ENCODE data around the gene LRRC45.

The LRRC45 gene

GRCh38 chr17:82053556-82054263 lies 30.6 kb downstream of the LRRC45 start:
- DNase-seq, result no peak

GRCh38 chr17:82054351-82055022 lies 31.4 kb downstream of the LRRC45 start:
- no peak for DNase-seq

GRCh38 chr17:82055023-82055964 lies 32.2 kb downstream of the LRRC45 start:
- DNase-seq, result no peak

DNA sequence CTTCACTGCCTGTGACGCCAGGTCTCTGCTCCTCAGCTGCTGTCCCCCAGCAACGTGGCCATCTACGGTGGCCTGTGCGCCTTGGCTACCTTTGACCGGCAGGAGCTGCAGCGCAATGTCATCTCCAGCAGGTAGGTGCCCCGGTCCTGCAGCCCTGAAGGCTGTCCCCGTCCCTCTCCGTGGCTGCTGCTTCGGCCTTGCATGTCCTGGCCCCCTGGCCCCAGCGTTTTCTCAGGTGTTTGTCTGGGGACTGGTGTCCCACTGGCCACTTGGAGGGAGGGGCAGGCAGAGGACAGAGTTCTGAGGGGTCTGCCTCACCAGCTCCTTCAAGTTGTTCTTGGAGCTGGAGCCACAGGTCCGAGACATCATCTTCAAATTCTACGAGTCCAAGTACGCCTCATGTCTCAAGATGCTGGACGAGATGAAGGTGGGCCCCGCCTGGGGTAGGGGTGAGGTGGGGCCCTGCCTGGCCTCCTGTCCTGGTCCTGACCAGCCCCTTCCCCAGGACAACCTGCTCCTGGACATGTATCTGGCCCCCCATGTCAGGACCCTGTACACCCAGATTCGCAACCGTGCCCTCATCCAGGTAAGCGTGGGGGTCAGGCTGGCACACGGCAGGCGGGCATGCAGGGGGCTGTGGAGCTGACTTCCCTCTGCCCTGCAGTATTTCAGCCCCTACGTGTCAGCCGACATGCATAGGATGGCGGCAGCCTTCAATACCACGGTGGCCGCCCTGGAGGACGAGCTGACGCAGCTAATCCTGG lies 33.0 kb downstream of the LRRC45 start:
- no peak for DNase-seq

GRCh38 chr17:82056729-82057621 lies 33.9 kb downstream of the LRRC45 start:
- DNase-seq, result no peak

DNA sequence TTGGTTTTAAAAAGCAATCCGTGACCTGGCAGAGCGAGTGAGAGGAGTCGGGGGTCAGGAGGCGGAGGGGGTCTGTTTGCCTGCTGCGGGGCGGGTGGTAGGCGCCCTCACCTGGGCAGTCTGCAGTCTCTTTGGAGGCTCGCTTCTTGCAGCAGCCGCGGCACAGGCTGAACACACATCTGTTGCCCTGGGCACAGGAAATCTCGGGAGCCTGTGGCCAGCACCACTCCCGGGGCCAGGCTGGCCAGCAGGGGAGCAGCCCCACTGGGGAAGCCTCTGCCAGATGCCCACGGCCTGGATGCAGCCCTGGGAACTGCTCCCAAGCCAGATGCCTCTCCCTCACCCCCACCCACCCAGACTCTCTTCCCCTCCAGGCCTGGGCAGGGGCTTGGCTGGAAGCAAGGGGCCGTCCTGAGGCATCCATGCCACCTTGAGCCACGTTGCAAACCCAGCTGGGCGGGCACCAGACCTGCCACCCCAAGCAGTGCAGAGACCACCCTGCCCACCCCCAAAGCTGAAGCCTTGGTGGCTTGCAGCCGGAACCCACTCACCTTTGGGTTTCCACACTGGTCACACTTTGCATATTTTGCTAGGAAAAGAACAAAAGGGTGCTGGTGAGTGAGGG lies 35.2 kb downstream of the LRRC45 start:
- no peak for DNase-seq

DNA sequence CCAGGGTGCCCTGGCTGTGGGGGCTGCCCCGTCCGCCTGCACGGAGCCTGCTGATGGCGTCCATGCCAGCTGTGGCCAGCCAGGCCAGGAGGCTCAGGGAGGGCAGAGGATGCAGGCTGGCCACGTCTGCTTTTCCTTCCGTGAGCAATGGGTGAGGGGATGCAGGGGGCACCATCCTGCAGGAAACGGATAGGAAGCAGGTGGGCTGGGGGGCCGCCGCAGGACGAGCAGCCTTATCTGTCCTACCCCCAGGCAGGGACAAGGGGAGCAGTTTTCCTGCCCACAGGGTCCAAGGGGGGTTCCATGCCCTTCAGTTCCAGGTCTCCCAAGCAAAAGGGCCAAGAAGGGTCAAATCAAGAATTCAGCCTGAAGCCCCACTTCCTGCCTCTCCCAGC lies 35.7 kb downstream of the LRRC45 start:
- DNase-seq, result no peak

GRCh38 chr17:82059272-82060000 lies 36.3 kb downstream of the LRRC45 start:
- DNase-seq, result no peak

DNA sequence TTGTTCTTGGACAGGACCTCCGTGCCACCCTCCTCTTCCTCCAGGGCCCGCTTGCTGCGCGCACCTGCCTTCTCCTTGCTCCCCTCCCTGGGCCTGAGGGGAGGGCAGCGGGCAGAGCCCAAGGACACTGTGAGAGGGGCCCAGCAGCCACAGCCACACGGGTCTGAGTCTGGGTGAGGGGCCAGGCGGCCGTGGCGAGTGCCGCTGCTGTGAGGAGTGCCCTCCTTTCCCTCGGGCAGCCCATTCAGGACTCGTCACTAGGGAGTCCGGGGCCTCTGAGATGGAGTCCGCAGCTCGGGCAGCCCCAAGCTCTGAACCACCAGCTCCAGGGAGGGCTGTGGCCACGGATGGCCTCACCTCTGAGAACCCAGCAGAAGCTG lies 36.9 kb downstream of the LRRC45 start:
- no peak for DNase-seq

GRCh38 chr17:82060614-82061013 lies 37.5 kb downstream of the LRRC45 start:
- DNase-seq, result no peak

GRCh38 chr17:82061047-82061925 lies 38.2 kb downstream of the LRRC45 start:
- DNase-seq, result no peak

- DNase-seq, result no peak
These were observed 39.2 kb downstream of the LRRC45 start for GRCh38 chr17:82062076-82062983.

DNA sequence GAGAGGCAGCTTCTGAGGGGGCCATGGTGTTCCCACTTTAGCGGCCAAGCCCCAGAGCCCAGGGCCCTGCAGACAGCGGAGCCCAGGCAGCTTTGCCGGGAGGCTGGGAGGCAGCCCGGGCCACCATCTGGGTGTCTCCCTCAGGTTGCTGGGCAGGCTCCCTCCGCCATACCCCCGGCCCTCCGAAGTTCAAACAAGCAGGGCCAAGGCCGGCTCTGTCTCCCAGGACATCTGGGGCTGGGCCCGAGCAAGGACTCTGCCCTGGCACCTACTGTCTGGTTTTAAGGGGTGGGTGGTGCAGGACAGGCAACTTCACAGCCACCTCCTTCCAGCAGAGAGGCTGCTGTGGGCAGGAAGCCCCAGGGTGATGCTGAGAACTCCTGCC lies 39.9 kb downstream of the LRRC45 start:
- no peak for DNase-seq

- DNase-seq, result no peak
These were observed 40.6 kb downstream of the LRRC45 start for GRCh38 chr17:82063424-82064415.

- DNase-seq, result no peak
These were observed 41.5 kb downstream of the LRRC45 start for GRCh38 chr17:82064433-82065192.

GRCh38 chr17:82065193-82065637 lies 42.1 kb downstream of the LRRC45 start:
- DNase-seq, result no peak

Data from NCI-H1694 treated with DMSO at 0.1 percent for 48 hours (cell line).